ENCODE results near the gene KDM8. TPM values are rescaled to one million over a fixed set of nuclear protein-coding genes. Genes with fewer than 3 reads are reported as not detected.
"Not testable (repeated sequence)": the region's sequence is repeated elsewhere in the genome, so short reads cannot be mapped to it uniquely, and the experiment has no call there.

The KDM8 gene
- total RNA-seq, 1 experiment from 2014 or later = 7.9 TPM

DNA sequence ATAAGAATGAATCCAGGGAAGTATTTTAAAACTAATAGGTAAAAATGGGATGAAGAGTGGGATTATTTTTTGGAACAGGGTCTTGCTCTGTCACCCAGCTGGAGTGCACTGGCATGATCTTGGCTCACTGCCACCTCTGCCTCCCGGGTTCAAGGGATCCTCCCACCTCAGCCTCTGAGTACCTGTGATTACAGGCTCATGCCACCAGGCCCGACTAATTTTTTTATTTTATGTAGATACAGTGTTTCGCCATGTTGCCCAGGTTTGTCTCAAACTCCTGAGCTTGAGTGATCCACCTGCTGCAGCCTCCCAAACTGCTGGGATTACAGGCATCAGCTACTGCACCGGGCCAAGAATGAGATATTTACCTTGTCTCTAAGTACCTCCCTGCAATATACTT is 43.1 kb downstream of the KDM8 start:
- intact Hi-C loops (cut with micrococcal nuclease; ENCODE audit: unreplicated experiment) (no loop called here), in situ Hi-C loops (cut with HindIII; ENCODE audit: low pct_unique_long_range_greater_than_20kb, low sequenced_read_pairs) (no loop called here)
- DNase-seq (ENCODE audit: low read depth, low spot score) (no peak), ATAC-seq (no peak)
- ChIA-PET CTCF (no interaction called here), POLR2A (no interaction called here)
- BruUV-seq (replicated peaks) = no TSS peak
- Histone ChIP-seq H3K27ac (ENCODE audit: low read length) (no peak overlapping the region), H3K4me3 (ENCODE audit: low read depth in 2 of 2, low read length in 2 of 2) (no peak overlapping the region), H3K36me3 (ENCODE audit: control insufficient read depth, insufficient read depth, low read length) (no peaks in the 10 kb centered on the region), H3K27me3 (ENCODE audit: control insufficient read depth, insufficient read depth, low read length) (no peaks in the 10 kb centered on the region), H3K4me1 (ENCODE audit: control insufficient read depth, insufficient read depth, low read length) (peaks cover 11% of the 10 kb centered on the region; the same call in 1 of the 2 replicates), H3K9me3 (ENCODE audit: control insufficient read depth, insufficient read depth, low read depth, low read length) (no peaks in the 10 kb centered on the region)
- TF ChIP-seq POLR2AphosphoS5 (IDR thresholded peaks at IDR 0.05; ENCODE audit: low read depth, low read length) (no peak), SIN3A (IDR thresholded peaks at IDR 0.05; ENCODE audit: borderline replicate concordance, insufficient read depth, low read depth, low read length) (no peak), CTCF (IDR thresholded peaks at IDR 0.05) (no peak), TCF7L2 (IDR thresholded peaks at IDR 0.05; ENCODE audit: low read depth, low read length) (no peak)
- TF ChIP-seq, protein P1, sequence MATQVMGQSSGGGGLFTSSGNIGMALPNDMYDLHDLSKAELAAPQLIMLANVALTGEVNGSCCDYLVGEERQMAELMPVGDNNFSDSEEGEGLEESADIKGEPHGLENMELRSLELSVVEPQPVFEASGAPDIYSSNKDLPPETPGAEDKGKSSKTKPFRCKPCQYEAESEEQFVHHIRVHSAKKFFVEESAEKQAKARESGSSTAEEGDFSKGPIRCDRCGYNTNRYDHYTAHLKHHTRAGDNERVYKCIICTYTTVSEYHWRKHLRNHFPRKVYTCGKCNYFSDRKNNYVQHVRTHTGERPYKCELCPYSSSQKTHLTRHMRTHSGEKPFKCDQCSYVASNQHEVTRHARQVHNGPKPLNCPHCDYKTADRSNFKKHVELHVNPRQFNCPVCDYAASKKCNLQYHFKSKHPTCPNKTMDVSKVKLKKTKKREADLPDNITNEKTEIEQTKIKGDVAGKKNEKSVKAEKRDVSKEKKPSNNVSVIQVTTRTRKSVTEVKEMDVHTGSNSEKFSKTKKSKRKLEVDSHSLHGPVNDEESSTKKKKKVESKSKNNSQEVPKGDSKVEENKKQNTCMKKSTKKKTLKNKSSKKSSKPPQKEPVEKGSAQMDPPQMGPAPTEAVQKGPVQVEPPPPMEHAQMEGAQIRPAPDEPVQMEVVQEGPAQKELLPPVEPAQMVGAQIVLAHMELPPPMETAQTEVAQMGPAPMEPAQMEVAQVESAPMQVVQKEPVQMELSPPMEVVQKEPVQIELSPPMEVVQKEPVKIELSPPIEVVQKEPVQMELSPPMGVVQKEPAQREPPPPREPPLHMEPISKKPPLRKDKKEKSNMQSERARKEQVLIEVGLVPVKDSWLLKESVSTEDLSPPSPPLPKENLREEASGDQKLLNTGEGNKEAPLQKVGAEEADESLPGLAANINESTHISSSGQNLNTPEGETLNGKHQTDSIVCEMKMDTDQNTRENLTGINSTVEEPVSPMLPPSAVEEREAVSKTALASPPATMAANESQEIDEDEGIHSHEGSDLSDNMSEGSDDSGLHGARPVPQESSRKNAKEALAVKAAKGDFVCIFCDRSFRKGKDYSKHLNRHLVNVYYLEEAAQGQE (IDR thresholded peaks at IDR 0.05; ENCODE audit: insufficient read depth in 1 of 2, low read depth in 2 of 2, low read length in 1 of 2) = no peak

DNA sequence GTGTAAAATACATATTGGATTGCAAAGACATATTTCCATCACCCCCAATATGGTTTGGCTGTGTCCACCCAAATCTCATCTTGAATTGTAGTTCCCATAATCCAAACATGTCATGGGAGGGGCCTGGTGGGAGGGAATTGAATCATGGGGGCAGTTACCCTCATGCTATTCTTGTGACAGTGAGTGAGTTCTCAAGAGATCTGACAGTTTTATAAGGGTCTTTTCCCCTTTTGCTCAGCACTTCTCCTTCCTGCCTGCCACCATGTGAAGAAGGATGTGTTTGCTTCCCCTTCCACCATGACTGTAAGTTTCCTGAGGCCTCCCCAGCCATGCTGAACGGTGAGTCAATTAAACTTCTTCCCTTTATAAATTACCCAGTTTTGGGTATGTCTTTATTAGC is 43.8 kb downstream of the KDM8 start:
- intact Hi-C loops (cut with micrococcal nuclease; ENCODE audit: unreplicated experiment); in situ Hi-C loops (cut with HindIII; ENCODE audit: low pct_unique_long_range_greater_than_20kb, low sequenced_read_pairs); H3K4me3 ChIP-seq (ENCODE audit: low read depth in 2 of 2, low read length in 2 of 2); H3K27ac ChIP-seq (ENCODE audit: low read length); H3K9me3 ChIP-seq (ENCODE audit: control insufficient read depth, insufficient read depth, low read depth, low read length); POLR2A ChIA-PET; ATAC-seq; DNase-seq (ENCODE audit: low read depth, low spot score); CTCF ChIA-PET; BruUV-seq (replicated peaks); H3K36me3 ChIP-seq (ENCODE audit: control insufficient read depth, insufficient read depth, low read length); H3K27me3 ChIP-seq (ENCODE audit: control insufficient read depth, insufficient read depth, low read length): not testable (repeated sequence)
- peaks cover 11% of the 10 kb centered on the region; the same call in 1 of the 2 replicates for H3K4me1 ChIP-seq (ENCODE audit: control insufficient read depth, insufficient read depth, low read length)

- no TSS peak for BruUV-seq (replicated peaks)
- CTCF ChIA-PET = interaction anchor here (0.7 kb wide), 2 partner anchors 68 to 107 kb away, joined by 4 to 6 read pairs; no protein-coding TSS in a partner anchor
- Histone ChIP-seq H3K9me3 (ENCODE audit: control insufficient read depth, insufficient read depth, low read depth, low read length) (no peaks in the 10 kb centered on the region), H3K27ac (ENCODE audit: low read length) (no peak overlapping the region), H3K4me1 (ENCODE audit: control insufficient read depth, insufficient read depth, low read length) (peaks cover 4% of the 10 kb centered on the region; the same call in 1 of the 2 replicates), H3K36me3 (ENCODE audit: control insufficient read depth, insufficient read depth, low read length) (no peaks in the 10 kb centered on the region), H3K4me3 (ENCODE audit: low read depth in 2 of 2, low read length in 2 of 2) (no peak overlapping the region), H3K27me3 (ENCODE audit: control insufficient read depth, insufficient read depth, low read length) (no peaks in the 10 kb centered on the region)
- DNase-seq (ENCODE audit: low read depth, low spot score) = no peak
- in situ Hi-C loops (cut with HindIII; ENCODE audit: low pct_unique_long_range_greater_than_20kb, low sequenced_read_pairs) = no loop called here
- intact Hi-C loops (cut with micrococcal nuclease; ENCODE audit: unreplicated experiment) = no loop called here
- no peak for ATAC-seq
- POLR2A ChIA-PET = interaction anchor here (0.6 kb wide), 1 partner anchor 60 kb away, joined by 3 read pairs; no protein-coding TSS in a partner anchor
- TF ChIP-seq, protein P1 (IDR thresholded peaks at IDR 0.05; ENCODE audit: insufficient read depth in 1 of 2, low read depth in 2 of 2, low read length in 1 of 2) = no peak
- TF ChIP-seq POLR2AphosphoS5 (IDR thresholded peaks at IDR 0.05; ENCODE audit: low read depth, low read length) (no peak), SIN3A (IDR thresholded peaks at IDR 0.05; ENCODE audit: borderline replicate concordance, insufficient read depth, low read depth, low read length) (no peak), TCF7L2 (IDR thresholded peaks at IDR 0.05; ENCODE audit: low read depth, low read length) (no peak), CTCF (IDR thresholded peaks at IDR 0.05) (no peak)
These were observed 44.7 kb downstream of the KDM8 start for GRCh38 chr16:27248036-27248435.

GRCh38 chr16:27248886-27249285 is 45.6 kb downstream of the KDM8 start:
- in situ Hi-C loops (cut with HindIII; ENCODE audit: low pct_unique_long_range_greater_than_20kb, low sequenced_read_pairs); BruUV-seq (replicated peaks); POLR2A ChIA-PET; H3K4me3 ChIP-seq (ENCODE audit: low read depth in 2 of 2, low read length in 2 of 2); H3K36me3 ChIP-seq (ENCODE audit: control insufficient read depth, insufficient read depth, low read length); intact Hi-C loops (cut with micrococcal nuclease; ENCODE audit: unreplicated experiment); H3K9me3 ChIP-seq (ENCODE audit: control insufficient read depth, insufficient read depth, low read depth, low read length); DNase-seq (ENCODE audit: low read depth, low spot score); H3K4me1 ChIP-seq (ENCODE audit: control insufficient read depth, insufficient read depth, low read length); CTCF ChIA-PET; H3K27me3 ChIP-seq (ENCODE audit: control insufficient read depth, insufficient read depth, low read length); ATAC-seq; H3K27ac ChIP-seq (ENCODE audit: low read length): not testable (repeated sequence)

Data from Panc1 (cell line).